ENCODE results near the gene ASTN2.

ASTN2 gene

DNA sequence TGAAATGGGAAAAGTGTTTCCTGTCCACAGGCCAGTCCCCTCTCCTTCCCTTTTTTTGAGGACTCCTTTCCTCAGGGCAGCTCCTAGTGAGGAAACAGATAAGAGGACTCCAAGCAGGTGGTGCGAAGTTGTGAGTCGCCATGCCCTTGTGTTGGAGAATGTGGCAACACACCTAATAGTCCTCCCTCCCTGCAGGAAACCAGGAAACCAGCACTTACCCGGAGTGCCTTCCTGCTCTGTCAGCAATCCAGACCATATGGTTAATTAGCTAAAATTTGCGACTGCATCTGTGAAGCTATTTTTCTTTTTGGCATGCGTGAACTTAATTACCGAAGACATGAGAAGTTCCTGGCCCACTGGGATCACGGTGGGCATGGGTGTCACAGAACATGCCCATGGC, 657.8 kb downstream of the ASTN2 start:
- TF ChIP-seq, protein P1, sequence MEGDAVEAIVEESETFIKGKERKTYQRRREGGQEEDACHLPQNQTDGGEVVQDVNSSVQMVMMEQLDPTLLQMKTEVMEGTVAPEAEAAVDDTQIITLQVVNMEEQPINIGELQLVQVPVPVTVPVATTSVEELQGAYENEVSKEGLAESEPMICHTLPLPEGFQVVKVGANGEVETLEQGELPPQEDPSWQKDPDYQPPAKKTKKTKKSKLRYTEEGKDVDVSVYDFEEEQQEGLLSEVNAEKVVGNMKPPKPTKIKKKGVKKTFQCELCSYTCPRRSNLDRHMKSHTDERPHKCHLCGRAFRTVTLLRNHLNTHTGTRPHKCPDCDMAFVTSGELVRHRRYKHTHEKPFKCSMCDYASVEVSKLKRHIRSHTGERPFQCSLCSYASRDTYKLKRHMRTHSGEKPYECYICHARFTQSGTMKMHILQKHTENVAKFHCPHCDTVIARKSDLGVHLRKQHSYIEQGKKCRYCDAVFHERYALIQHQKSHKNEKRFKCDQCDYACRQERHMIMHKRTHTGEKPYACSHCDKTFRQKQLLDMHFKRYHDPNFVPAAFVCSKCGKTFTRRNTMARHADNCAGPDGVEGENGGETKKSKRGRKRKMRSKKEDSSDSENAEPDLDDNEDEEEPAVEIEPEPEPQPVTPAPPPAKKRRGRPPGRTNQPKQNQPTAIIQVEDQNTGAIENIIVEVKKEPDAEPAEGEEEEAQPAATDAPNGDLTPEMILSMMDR (IDR thresholded peaks at IDR 0.05; ENCODE audit: low read depth, low read length, missing control alignments), result no peak
- no peak overlapping the region for H3K4me3 ChIP-seq (ENCODE audit: low read depth, low read length)
- DNase-seq (ENCODE audit: low read depth), result no peak

DNA sequence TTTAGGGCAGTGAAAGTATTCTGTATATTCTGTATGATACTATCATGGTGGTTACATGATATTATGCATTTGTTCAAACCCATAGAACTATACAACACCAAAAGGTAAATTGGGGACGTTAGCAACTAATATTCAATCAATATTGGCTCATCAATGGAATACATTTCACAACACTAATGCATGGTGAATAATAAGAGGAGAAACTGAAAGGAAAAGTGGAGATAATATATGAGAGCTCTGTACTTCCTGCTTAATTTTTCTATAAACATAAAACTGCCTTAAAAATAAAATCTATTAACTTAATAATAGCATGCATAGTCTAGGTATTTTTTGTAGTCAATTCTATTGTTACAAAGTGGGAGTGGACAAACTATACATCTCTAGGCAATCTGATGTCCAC, 661.5 kb downstream of the ASTN2 start:
- DNase-seq (ENCODE audit: low read depth), result no peak
- TF ChIP-seq, protein P1 (IDR thresholded peaks at IDR 0.05; ENCODE audit: low read depth, low read length, missing control alignments), result no peak
- H3K4me3 ChIP-seq (ENCODE audit: low read depth, low read length), result no peak overlapping the region

DNA sequence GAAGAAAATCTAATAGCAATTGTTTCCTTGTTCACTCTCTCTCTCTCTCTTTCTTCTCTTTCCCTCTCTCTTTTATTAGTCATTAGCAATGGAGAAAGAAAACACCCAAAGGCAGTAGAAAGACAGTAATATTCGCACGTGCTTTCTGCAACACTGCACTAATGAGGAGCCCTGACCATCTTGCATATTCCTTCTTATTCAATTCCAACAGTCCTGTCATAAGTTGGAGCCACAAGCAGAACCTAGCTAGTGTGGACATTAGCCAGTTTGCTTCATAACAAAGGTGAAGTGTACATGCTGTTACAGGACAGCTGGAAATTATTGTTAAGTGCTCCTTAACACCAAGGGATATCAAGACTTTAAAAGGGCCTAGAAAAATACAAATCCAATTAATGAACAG, 664.3 kb downstream of the ASTN2 start:
- no peak for DNase-seq (ENCODE audit: low read depth)
- no peak overlapping the region for H3K4me3 ChIP-seq (ENCODE audit: low read depth, low read length)
- TF ChIP-seq, protein P1 (IDR thresholded peaks at IDR 0.05; ENCODE audit: low read depth, low read length, missing control alignments), result no peak

DNA sequence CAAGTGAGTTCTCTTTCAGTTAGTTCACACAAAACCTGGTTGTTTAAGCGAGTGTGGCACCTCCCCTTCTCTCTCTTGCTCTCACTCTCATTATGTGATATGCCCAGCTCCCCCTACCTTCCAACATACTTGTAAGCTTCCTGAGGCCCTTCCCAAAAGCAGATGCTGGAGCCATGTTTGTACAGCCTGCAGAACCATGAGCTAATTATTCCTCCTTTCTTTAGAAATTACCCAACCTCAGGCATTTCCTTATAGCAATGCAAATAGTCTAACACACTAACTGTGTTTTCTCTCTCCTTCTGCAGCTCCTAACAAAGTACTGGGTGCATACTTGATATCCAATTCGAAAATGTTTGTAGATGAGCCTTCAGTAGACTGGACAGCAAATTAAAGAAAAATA, 665.1 kb downstream of the ASTN2 start:
- TF ChIP-seq, protein P1 (IDR thresholded peaks at IDR 0.05; ENCODE audit: low read depth, low read length, missing control alignments), result no peak
- no peak for DNase-seq (ENCODE audit: low read depth)

DNA sequence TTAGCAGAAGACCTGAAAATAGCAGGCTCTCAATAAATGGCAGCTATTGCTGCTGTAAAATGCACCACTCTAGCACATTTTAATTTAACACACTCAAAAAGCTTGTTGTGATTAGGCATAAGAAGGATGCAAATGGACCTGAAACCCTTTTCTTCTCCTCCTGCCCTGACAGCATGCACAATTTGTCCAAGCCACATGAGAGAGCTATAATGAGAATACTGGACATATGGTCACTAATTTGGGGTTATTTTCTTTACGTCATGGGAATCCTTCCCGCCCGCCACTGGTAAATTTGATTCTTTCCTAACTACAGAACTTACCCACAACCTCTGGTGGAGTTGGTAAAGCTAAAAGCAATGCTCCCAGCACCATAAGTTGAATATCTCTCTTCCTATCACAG, 665.7 kb downstream of the ASTN2 start:
- no peak for DNase-seq (ENCODE audit: low read depth)
- TF ChIP-seq, protein P1 (IDR thresholded peaks at IDR 0.05; ENCODE audit: low read depth, low read length, missing control alignments), result no peak
- H3K4me3 ChIP-seq (ENCODE audit: low read depth, low read length), result no peak overlapping the region

More for the DNA sequence above, 665.1 kb downstream of the ASTN2 start:
- H3K4me3 ChIP-seq (ENCODE audit: low read depth, low read length), result no peak overlapping the region

DNA sequence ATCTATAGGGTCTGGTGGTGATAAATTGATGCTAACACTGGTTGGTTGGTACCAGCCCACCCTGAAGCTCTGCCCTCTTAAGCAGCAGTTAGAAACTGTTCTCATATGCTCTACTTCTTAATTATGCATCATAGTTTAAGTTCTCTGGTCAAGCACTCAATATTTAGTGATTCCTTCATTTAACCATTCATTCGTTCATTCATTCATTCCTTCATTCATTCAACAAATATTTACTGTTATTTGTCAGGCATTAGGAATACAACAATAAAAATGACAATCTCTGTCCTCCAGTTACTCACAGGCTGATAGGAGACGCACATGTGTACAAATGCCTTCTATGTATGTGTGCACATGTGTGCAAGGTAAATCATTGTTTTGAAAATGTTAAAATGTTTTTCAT, 673.1 kb downstream of the ASTN2 start:
- TF ChIP-seq, protein P1 (IDR thresholded peaks at IDR 0.05; ENCODE audit: low read depth, low read length, missing control alignments), result no peak
- DNase-seq (ENCODE audit: low read depth), result no peak
- no peak overlapping the region for H3K4me3 ChIP-seq (ENCODE audit: low read depth, low read length)

DNA sequence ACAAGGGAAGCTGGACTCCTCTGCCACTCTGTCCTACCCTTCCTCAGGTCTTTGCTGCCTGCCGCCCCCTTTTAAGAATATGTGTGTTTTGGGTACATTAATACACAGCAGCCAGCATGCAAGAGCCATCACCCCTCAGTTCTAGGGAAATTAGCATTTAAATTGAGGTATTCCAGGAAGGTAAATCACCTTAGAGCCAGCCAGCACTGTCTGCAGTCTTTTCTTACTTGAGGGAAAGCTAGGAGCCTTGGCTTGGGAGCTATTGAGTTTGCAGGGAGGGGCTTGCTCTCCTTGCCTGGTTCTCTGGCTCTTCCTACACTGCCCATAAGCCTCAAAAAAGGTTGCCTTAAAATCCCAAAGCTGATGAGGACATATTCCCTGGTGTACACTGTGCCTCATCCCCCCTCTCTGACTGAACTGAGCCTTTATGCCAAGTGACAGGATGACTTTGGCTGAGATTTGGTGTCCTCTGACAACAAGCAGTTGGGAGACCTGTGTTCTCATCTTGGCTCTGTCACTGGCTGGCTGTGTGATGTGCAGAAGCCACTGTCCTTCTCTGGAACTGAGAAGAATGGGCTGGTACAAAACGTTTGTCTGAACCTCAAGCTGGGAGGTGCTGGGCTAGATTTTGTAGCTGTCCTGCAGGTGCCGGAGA, 673.6 kb downstream of the ASTN2 start:
- DNase-seq (ENCODE audit: low read depth), result no peak
- TF ChIP-seq, protein P1 (IDR thresholded peaks at IDR 0.05; ENCODE audit: low read depth, low read length, missing control alignments), result no peak
- no peak overlapping the region for H3K4me3 ChIP-seq (ENCODE audit: low read depth, low read length)

Measured in GM12864 (cell line).